A549 (cell line): ENCODE measurements around the gene TRAPPC2L. TPM values are rescaled to one million over a fixed set of nuclear protein-coding genes. Genes with fewer than 3 reads are reported as not detected.

Experiments used
- ATAC-seq, 2 experiments: fragments of 200-7000 bp in 1 of 2; fragments of >200 bp in 1 of 2; cut with Nextera tagmentation in 1 of 2; cut with Tn5 transposase in 1 of 2; 3 replicates each; pipeline versions ENCODE4 v1.8.0 to v1.9.1; 2018 to 2020; ENCODE audit warnings: mild to moderate bottlenecking in 1 of 2, moderate library complexity in 1 of 2
- CTCF ChIA-PET: fragments of 300-600 bp; sonication (Branson Sonifier 250); formaldehyde crosslinking; extraction: SDS; loops from one replicate; lab custom pipeline; 2021; ENCODE audit warnings: antibody characterized with exemption, inconsistent platforms; lab: Yijun Ruan, JAX
- POLR2A ChIA-PET: fragments of 350-600 bp; formaldehyde crosslinking; extraction: SDS; loops from one replicate; lab custom pipeline; 2021; ENCODE audit warnings: antibody characterized with exemption, inconsistent platforms; lab: Yijun Ruan, JAX
- DNase-seq, 2 experiments: peaks; one replicate each; pipeline versions ENCODE4 v3.0.0 to v3.0.0-alpha.2; 2011 to 2016; ENCODE audit warnings: low read depth in 1 of 2, low spot score in 1 of 2
- FAIRE-seq: peaks from 2 replicates; lab custom pipeline; 2011; peaks lifted over from hg19 to GRCh38; lab: Jason Lieb, UNC
- H3K27ac ChIP-seq, 2 experiments: fragments of >200 bp; sonication (Bioruptor Twin); formaldehyde crosslinking; 3 replicates each; pipeline ENCODE4 v1.5.1; 2016 to 2017
- H3K4me1 ChIP-seq: fragments of >200 bp; sonication (Bioruptor Twin); formaldehyde crosslinking; 3 replicates; pipeline ENCODE4 v1.6.1; 2016
- H3K4me2 ChIP-seq: fragments of >200 bp; sonication (Bioruptor Twin); formaldehyde crosslinking; 3 replicates; pipeline ENCODE4 v1.6.1; 2016
- H3K4me3 ChIP-seq: fragments of >200 bp; sonication (Bioruptor Twin); formaldehyde crosslinking; 3 replicates; pipeline ENCODE4 v1.5.1; 2016
- H3K9me3 ChIP-seq: fragments of >200 bp; sonication (Bioruptor Twin); formaldehyde crosslinking; 3 replicates; pipeline ENCODE4 v1.6.1; 2016
- CHD4 ChIP-seq: fragments of 200-600 bp; sonication (generic); IDR thresholded peaks from 2 replicates; pipeline ENCODE4 v1.6.1; 2016; ENCODE audit warnings: antibody characterized with exemption, mild to moderate bottlenecking, borderline replicate concordance
- EHMT2 ChIP-seq: fragments of 200-600 bp; sonication (generic); IDR thresholded peaks from 2 replicates; pipeline ENCODE4 v1.6.1; 2016; ENCODE audit warnings: antibody characterized with exemption, low read depth, mild to moderate bottlenecking, moderate library complexity
- ELK1 ChIP-seq: fragments of 150-350 bp; IDR thresholded peaks from 2 replicates; pipeline ENCODE4 v1.6.1; 2014; ENCODE audit warnings: low read depth, mild to moderate bottlenecking, low read length
- EP300 ChIP-seq, 2 experiments: fragments of >200 bp; sonication (Bioruptor Twin); formaldehyde crosslinking; IDR thresholded peaks; 2 replicates in 1 of 2; 3 replicates in 1 of 2; pipeline ENCODE4 v1.6.1; 2016 to 2017
- GATA3 ChIP-seq: IDR thresholded peaks from 2 replicates; pipeline ENCODE4 v1.6.1; 2012; ENCODE audit warnings: borderline replicate concordance
- HDAC2 ChIP-seq: fragments of 200-600 bp; sonication (generic); IDR thresholded peaks from 2 replicates; pipeline ENCODE4 v1.6.1; 2016
- HES2 ChIP-seq: fragments of >200 bp; sonication (Bioruptor Twin); formaldehyde crosslinking; IDR thresholded peaks from 2 replicates; pipeline ENCODE4 v1.6.1; 2016
- HEYL ChIP-seq: fragments of 250-450 bp; sonication (Bioruptor Pico); IDR thresholded peaks from 2 replicates; pipeline ENCODE4 v1.8.0; 2021; ENCODE audit warnings: mild to moderate bottlenecking, moderate library complexity
- HOXB13 ChIP-seq: fragments of 250-450 bp; sonication (Bioruptor Pico); IDR thresholded peaks from 2 replicates; pipeline ENCODE4 v1.5.0; 2020; ENCODE audit warnings: low read depth, mild to moderate bottlenecking, moderate library complexity
- HOXB5 ChIP-seq: fragments of 250-450 bp; sonication (Bioruptor Pico); IDR thresholded peaks from 2 replicates; pipeline ENCODE4 v1.5.0; 2020; ENCODE audit warnings: mild to moderate bottlenecking, moderate library complexity
- JUN ChIP-seq, 2 experiments: fragments of >200 bp; sonication (Bioruptor Twin); formaldehyde crosslinking; IDR thresholded peaks; 2 replicates in 1 of 2; 3 replicates in 1 of 2; pipeline ENCODE4 v1.6.1; 2016 to 2017
- JUNB ChIP-seq: fragments of >200 bp; sonication (Bioruptor Twin); formaldehyde crosslinking; IDR thresholded peaks from 2 replicates; pipeline ENCODE4 v1.6.1; 2016
- MAFK ChIP-seq: fragments of 450-650 bp; IDR thresholded peaks from 2 replicates; pipeline ENCODE4 v1.6.1; 2014; ENCODE audit not compliant: partially characterized antibody
- MAX ChIP-seq: IDR thresholded peaks from 2 replicates; pipeline ENCODE4 v1.6.1; 2012
- MAZ ChIP-seq: fragments of 150-350 bp; IDR thresholded peaks from 2 replicates; pipeline ENCODE4 v1.6.1; 2014; ENCODE audit warnings: antibody characterized with exemption, low read depth, low read length, borderline replicate concordance
- MYC ChIP-seq: IDR thresholded peaks from 2 replicates; pipeline ENCODE4 v1.6.1; 2012; ENCODE audit warnings: mild to moderate bottlenecking, inconsistent platforms, low read length, improper control_type of control experiment, borderline replicate concordance
- NFE2L2 ChIP-seq: fragments of 150-350 bp; conservative IDR thresholded peaks from 2 replicates; pipeline ENCODE4 v1.6.1; 2014; ENCODE audit warnings: low read length
- NR3C1 ChIP-seq: fragments of >200 bp; sonication (Bioruptor Twin); formaldehyde crosslinking; IDR thresholded peaks from 3 replicates; pipeline ENCODE4 v1.6.1; 2017
- PHF8 ChIP-seq: fragments of 200-600 bp; sonication (generic); IDR thresholded peaks from 2 replicates; pipeline ENCODE4 v1.6.1; 2016; ENCODE audit warnings: low read depth, mild to moderate bottlenecking, antibody characterized with exemption, moderate library complexity, borderline replicate concordance
- POLR2AphosphoS2 ChIP-seq: conservative IDR thresholded peaks from 2 replicates; pipeline ENCODE4 v1.6.1; 2012; ENCODE audit warnings: low read length, improper control_type of control experiment, inconsistent platforms
- RARB ChIP-seq: fragments of 250-450 bp; sonication (Bioruptor Pico); IDR thresholded peaks from 2 replicates; pipeline ENCODE4 v1.8.0; 2021; ENCODE audit warnings: mild to moderate bottlenecking, moderate library complexity
- RCOR1 ChIP-seq: fragments of 150-350 bp; IDR thresholded peaks from 2 replicates; pipeline ENCODE4 v1.6.1; 2014; ENCODE audit warnings: antibody characterized with exemption, low read length, low read depth
- REST ChIP-seq: fragments of 200-600 bp; sonication (generic); IDR thresholded peaks from 2 replicates; pipeline ENCODE4 v1.6.1; 2016; ENCODE audit warnings: antibody characterized with exemption, mild to moderate bottlenecking, moderate library complexity
- RNF2 ChIP-seq: fragments of 200-600 bp; sonication (generic); IDR thresholded peaks from 2 replicates; pipeline ENCODE4 v1.6.1; 2016; ENCODE audit warnings: low read depth, mild to moderate bottlenecking, antibody characterized with exemption, moderate library complexity, borderline replicate concordance
- TFCP2L1 ChIP-seq: fragments of 250-450 bp; sonication (Bioruptor Pico); IDR thresholded peaks from 2 replicates; pipeline ENCODE4 v1.5.0; 2021; ENCODE audit warnings: mild to moderate bottlenecking
- WGBS: methylation state at CpG from one replicate; pipeline ENCODE4 v1.1.6; 2017; ENCODE audit errors: missing lambda C conversion rate; 5-methylcytosine and 5-hydroxymethylcytosine counted together
- polyA plus RNA-seq, 4 experiments: library from polyadenylated mRNA; depleted of rRNA in 3 of 4; stranded (reverse); fragments of >200 nt; fragmentation: RNase III in 1 of 4; extraction: RNeasy Plus Mini Kit Qiagen cat#74134 plus additional on column Dnase treatment in 1 of 4; gene quantifications; 2 replicates in 3 of 4; 3 replicates in 1 of 4; pipeline ENCODE4 v1.2.3, GENCODE V29; 2011 to 2017

The TRAPPC2L gene
- polyA plus RNA-seq, 2 of the 4 experiments (the other 2 are of a cell fraction), result 70.3 to 80.2 TPM

GRCh38 chr16:88868974-88869672, 12.2 kb downstream of the TRAPPC2L start (continued):
- no peak for TF ChIP-seq MAX
- TF ChIP-seq, all 56 proteins: peak for 0

- H3K27ac ChIP-seq, result no peak overlapping the region
- H3K4me1 ChIP-seq, result no peaks in the 10 kb centered on the region
- no peak overlapping the region for H3K4me3 ChIP-seq
- no peak overlapping the region for H3K4me2 ChIP-seq
- ChIA-PET CTCF (interaction anchor here (0.6 to 2.0 kb wide), 3 partner anchors 11 to 53 kb away, joined by 3 to 9 read pairs (median 4); no protein-coding TSS in a partner anchor), POLR2A (no interaction called here)
- no peaks in the 10 kb centered on the region for H3K9me3 ChIP-seq
- FAIRE-seq, result no peak
- ATAC-seq, result no peak
- no peak for DNase-seq
- 75% methylated on average over 6 of the region's 9 CpGs for WGBS
- TF ChIP-seq JUNB, result no peak
- no peak for TF ChIP-seq HDAC2
- no peak for TF ChIP-seq EHMT2
- TF ChIP-seq NFE2L2, result no peak
- no peak for TF ChIP-seq MYC
- TF ChIP-seq GATA3, result no peak
- no peak for TF ChIP-seq HEYL
- TF ChIP-seq RCOR1, result no peak
- no peak for TF ChIP-seq RARB (CRISPR knock-in tag)
- TF ChIP-seq MAZ, result no peak
- no peak for TF ChIP-seq HOXB13 (CRISPR knock-in tag)
- no peak for TF ChIP-seq EP300 (IDR thresholded peaks at IDR 0.05)
These were observed 12.7 kb downstream of the TRAPPC2L start for GRCh38 chr16:88869673-88869980.

- ChIA-PET CTCF (interaction anchor here (1.0 kb wide), 1 partner anchor 10 kb away, joined by 3 read pairs; no protein-coding TSS in a partner anchor), POLR2A (interaction anchor here (0.7 kb wide), 1 partner anchor 14 kb away, joined by 3 read pairs; the partner anchor contains the start of genes GALNS and TRAPPC2L)
- FAIRE-seq, result no peak
- Histone ChIP-seq H3K9me3 (no peaks in the 10 kb centered on the region), H3K4me1 (no peaks in the 10 kb centered on the region), H3K4me2 (no peak overlapping the region), H3K27ac (no peak overlapping the region), H3K4me3 (no peak overlapping the region)
- no peak for ATAC-seq
- no peak for DNase-seq
- TF ChIP-seq PHF8 (no peak), TFCP2L1 (no peak), ELK1 (no peak), MAFK (no peak), JUN (IDR thresholded peaks at IDR 0.05) (no peak), POLR2AphosphoS2 (no peak), RNF2 (no peak), EHMT2 (no peak), NR3C1 (no peak), HOXB5 (CRISPR knock-in tag) (no peak), HES2 (no peak), REST (no peak), CHD4 (no peak), EP300 (IDR thresholded peaks at IDR 0.05) (no peak)
- 66% methylated on average over 28 of the region's 37 CpGs for WGBS
These were observed 13.9 kb downstream of the TRAPPC2L start for GRCh38 chr16:88870608-88871348.
